Measurements from ENCODE around the gene ADAMTS14.

GRCh38 chr10:70695241-70696030 lies 23.1 kb downstream of the ADAMTS14 start:
- TF ChIP-seq, protein P1, sequence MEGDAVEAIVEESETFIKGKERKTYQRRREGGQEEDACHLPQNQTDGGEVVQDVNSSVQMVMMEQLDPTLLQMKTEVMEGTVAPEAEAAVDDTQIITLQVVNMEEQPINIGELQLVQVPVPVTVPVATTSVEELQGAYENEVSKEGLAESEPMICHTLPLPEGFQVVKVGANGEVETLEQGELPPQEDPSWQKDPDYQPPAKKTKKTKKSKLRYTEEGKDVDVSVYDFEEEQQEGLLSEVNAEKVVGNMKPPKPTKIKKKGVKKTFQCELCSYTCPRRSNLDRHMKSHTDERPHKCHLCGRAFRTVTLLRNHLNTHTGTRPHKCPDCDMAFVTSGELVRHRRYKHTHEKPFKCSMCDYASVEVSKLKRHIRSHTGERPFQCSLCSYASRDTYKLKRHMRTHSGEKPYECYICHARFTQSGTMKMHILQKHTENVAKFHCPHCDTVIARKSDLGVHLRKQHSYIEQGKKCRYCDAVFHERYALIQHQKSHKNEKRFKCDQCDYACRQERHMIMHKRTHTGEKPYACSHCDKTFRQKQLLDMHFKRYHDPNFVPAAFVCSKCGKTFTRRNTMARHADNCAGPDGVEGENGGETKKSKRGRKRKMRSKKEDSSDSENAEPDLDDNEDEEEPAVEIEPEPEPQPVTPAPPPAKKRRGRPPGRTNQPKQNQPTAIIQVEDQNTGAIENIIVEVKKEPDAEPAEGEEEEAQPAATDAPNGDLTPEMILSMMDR (IDR thresholded peaks at IDR 0.05; ENCODE audit: low read depth, low read length, poor library complexity, severe bottlenecking) = no peak
- no peak for TF ChIP-seq EZH2phosphoT487 (IDR thresholded peaks at IDR 0.05; ENCODE audit: borderline replicate concordance, low read length)

All from DOHH2 (cell line).